NCI-H2171 (cell line): ENCODE measurements around the gene CCDC171.
"Not testable (repeated sequence)": the region's sequence is repeated elsewhere in the genome, so short reads cannot be mapped to it uniquely, and the experiment has no call there.

Source experiments
- DNase-seq: peaks from one replicate; lab custom pipeline; 2025; lab: John Stamatoyannopoulos, UW

CCDC171 gene

DNA sequence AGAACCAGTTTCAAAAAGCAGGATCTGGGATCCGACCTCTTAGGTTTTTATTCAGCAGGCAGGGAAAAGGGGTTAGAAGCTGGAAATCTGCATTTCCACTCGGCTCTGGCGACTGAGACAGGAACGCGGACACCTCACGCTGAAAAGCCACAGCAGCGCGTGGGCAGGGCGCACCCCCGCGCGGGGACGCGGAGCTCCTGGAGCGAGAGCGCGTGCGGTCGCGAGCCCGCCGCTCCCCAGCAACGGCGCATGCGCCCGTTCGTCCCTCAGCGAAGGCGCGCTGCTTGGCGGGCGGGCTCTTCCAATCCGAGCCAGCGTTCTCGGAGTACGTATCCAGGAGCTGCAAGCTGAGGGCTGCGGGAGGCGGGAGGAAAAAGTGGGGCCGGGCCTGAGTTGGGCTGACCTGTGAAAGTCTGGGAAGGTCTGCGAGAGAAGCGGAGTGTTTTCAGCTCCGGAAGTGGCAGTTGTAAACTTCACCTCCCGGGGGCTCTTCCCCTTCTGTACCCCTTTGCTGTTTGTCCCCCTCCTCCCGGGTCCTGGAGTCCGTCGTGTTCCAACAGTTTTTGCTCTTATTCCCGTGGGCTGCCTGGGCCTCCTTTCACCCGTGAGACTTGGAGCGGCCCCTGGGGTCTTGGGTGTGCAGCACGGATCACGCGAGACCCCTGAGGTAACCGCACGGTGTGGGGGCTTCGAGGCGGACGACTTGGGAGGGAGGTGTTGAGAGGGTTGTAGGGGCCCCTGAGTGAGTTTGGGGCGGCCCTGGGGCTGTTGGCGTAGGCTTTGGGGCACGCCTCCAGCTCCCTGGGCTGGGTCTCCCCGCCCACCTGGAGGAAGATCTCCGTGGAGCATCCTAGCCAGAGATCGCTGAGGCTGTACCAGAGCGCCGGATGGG, at the start of gene CCDC171:
Gene CCDC171 (plus strand): TSS at position 408 of the 892 bp plus-strand sequence. CDS start 11,046 bp downstream, outside the sequence.
- peak; percentile 82 for DNase-seq

DNA sequence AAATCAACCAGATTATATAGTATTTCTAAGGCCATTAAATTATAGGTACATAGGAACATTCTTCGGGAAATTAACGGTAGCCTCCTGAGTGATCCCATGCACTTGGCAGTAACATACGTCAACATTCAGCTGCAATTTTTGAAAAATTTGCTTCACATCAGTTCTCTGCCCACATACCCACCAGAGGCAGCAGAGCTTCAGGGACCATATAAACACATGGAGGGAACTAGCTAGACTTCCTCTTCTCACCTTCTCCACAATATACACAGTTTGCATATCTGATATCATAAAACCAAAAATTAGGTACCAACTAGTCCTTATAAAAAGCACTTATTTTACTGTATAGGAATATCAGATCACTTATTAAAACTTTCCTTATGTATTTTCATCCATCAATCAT, 46.9 kb upstream of the CCDC171 start:
- no peak for DNase-seq

DNA sequence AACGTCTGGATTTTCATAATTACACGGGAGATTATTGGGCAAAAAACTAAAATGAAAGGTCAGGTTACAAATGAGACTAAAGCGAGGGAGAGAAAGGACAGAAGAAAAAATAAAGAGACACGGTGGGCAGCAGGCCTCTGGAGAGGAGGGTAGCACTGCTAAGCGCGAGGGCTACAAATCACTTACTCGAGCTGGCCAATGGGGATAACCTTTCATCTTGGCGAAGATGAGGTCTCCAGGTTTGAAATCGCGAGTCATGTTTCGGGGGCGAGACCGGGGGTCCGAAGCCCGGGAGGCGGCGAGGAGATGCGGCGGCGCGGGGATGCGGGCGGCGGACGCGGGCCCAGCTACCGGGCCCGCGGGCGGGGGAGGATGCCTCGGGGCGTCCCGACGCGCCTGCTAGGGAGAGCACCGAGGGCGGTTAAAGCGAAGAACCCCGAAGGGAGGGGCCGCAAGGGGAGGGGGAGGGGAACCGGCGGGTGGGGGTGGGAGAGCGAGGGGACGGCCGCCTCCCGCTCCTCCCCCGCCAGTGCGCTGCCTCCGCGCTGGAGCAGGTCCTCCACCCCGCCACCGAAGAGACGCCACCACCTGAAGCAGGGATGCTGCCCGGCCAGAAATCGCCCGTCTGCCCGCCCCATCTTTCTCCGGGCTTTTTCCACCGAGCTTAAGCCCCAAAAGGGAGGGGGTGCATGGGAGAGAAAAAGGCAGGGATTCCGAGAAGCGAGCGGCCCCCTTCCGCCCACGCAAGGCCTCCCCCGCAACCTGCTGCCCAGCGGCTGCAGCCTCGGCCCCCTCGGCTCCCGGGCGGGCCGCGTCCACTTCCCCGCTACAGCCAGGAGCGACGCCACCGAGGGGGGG, 42.7 kb upstream of the CCDC171 start:
- peak; percentile 8 for DNase-seq

DNA sequence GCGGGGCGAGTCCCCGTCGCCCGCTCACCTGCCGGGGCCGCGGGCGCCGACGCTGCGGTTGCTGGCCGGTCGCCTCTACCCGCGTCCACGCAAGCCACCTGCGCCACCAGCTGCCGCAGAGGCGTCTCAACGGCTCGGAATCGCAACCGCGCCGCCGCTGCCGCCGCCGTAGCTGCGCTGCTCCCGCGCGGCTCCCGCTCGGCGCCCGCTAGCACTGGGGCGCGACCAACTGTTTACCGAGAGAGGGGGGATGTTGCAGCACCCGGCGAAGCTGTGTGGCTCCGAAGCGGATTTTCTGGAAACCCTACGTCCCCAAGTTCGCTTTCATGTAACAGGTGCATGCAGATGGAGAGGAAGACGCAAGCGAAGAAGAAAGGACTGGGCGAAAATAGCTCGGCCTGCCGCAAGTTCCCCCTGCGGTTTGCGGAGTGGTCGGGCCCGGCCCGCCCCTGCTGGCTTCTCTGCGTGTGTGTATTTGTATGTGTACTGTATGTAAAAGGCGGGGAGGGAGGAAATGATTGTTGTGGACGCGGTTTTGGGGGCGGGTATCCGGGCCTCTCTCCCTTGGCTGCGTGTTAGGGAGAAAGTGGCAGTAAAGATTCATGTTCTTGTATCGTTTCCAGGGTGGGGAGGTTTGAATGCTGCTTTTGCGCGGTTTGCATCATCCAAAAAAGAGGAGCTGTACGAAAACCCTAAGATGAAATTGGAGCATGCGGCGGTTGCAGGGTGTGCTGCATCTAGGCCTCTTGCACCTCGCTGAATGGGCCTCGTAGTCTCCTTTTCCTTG, 41.9 kb upstream of the CCDC171 start, which contains the start of gene PSIP1:
Gene PSIP1 (minus strand): TSS at position 182 of the 787 bp plus-strand sequence. CDS start 782 bp downstream, outside the sequence.
- DNase-seq, result peak; percentile 68

DNA sequence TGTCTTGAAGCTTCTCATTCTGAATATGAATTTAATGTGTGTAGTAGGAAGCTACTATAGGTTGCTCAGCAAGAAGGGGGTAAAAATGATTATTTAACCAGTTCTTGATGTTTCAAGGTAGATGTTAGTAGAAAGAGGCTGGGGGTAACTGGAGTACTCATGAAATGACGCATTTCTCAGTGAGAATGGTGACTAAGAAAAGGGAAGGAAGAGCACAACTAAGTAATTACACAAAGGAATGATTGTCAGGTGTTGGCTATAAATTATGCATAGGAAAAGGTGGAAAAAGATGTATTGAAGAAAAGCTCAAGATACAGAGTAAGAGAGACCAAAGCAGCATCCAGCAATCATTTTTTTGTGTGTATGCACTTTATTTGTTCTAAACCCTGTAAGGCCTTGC, 40.6 kb upstream of the CCDC171 start:
- DNase-seq, result no peak

DNA sequence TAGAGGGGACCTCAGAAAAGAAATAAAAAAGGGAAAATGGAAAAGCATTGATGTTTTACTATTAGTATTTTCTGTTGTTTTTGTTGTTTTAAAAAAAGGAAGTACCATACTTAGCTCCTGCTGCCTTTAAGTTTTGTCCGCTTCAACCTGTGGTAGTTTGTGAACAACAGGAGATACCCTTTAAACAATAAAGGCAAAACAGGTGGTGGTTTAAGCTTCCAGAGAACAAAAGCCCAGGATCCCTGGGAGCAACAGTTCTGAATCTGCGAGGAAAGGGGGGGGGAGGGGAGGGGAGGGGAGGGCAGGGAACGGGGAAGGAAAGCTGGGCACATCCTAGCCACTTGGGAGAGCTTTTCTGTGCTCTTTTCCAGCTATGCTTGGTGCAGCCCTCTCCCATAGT, 40.0 kb upstream of the CCDC171 start:
- DNase-seq, result no peak

DNA sequence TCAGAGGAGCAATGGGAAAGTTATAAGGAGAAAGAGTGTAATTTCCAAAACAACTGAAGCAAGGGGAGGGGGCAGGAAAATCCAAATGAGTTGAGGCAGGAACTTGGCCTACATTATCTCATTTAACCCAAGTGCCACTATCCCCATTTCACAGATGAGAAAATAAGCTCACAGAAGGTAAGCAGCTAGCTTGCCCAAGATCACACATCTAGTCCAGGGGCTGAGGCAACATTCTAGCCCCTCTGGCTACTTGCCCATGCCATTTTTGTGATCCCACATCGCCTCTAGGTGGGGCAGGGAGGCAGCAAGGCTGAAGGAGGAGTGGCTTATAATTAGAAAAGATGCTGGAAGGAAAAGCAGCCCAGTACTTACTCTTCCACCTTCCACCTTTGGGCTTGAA, 39.5 kb upstream of the CCDC171 start:
- no peak for DNase-seq

DNA sequence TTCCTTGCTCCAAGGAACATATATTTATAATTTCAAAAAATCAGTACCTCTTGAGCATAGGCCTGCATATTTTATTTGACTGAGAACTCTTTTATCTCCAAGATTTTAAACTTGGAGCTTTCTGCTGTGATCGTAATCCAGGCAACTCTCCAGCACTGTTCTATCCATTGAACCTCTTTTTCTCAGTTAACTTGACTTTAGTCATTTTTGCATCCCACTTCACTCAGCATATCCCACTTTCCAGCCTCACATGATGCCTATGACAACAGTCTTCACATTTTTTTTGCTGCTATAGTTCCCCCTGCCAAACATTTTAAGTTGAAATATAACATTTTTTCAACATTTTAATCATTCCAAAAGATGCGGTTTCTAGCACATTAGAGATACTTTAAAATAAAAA, 33.0 kb upstream of the CCDC171 start:
- DNase-seq, result no peak

DNA sequence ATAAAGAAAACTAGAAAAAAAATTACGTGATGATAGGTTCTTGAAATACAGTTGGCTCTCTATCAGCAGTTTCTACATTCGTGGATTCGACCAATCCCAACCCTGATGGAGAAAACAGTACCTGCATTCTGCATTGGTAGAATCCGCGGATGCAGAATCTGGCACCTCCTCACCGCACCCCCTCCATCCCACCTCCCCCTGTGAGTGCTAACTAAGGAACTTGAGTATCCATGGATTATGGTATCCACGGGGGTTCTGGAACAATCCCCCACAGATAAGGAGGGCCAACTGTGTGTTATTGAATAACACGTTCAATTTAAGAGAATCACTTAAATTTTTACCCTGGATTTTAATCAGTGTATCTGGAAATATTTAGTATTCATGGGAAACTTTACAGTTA, 31.6 kb upstream of the CCDC171 start:
- no peak for DNase-seq

DNA sequence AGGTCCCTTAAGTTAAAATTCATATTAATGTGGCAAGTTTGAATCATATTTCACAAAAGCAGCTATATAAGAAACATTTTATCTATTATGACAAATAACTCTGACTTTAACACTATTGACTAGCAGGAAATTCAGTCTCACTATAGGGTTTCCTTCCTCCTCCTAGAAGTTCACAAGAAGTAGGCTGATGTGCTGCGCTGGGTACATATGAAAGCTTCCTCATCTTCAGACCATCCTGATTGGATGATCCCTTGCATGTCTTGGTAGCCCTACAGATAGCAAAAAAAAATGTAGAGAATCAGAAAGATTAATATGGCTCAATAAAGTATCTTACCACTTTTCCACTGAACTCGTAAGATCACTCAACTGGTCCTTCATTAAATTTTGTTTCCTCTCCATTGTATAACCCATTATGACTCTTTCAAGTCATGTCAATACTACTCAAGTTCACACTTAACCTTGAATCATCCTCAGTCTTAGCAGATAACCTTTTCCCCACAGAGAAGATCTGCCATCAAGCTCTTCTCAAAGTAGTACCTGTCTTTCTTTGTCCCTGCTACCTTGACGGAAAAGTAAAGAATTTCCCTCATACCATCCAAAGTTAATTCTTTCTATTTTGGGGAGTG, 30.6 kb upstream of the CCDC171 start:
- no peak for DNase-seq

DNA sequence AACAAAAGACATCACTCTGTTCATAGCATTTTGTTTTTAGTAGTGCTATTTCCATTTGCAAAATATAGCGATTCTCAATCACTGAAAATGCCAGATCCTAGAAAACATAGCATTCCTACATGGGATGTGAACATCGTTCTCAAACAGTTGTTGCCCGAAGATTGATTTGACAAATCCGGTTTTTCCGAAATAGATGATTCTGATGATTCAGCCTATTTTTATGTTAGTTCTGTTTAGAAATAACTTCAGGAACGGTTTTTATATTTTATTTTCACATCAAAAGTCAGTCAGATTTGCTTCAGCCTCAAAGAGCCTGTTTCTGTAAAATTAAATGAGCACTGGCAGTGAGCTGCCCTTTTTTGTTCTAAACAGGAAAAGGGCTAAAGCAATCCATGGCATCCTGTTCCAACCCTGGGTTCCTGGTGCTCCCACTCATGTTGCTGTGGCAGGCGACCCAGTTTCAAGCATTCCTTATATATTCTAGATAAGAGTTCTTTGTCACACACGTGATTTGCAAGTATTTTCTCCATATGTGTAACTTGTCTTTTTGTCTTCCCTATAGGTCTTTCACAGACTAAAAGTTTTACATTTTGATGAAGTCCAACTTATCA, 27.9 kb upstream of the CCDC171 start:
- no peak for DNase-seq

DNA sequence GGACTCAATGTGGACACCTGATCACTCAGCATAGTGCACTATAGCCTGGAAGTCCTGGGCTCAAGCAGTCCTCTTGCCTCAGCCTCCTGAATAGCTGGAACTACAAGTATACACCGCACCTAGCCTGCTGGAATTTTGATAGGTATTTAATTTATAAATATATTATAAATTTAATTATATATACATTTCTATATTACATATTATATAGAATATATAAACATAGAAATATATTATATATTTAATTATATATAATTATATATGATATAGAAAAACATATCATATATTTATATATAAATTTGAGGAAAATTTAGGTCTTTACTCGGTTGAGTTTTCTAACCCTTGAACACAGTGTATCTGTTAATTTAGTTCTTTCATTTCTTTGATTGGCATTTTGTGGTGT, 26.9 kb upstream of the CCDC171 start:
- DNase-seq, result no peak

DNA sequence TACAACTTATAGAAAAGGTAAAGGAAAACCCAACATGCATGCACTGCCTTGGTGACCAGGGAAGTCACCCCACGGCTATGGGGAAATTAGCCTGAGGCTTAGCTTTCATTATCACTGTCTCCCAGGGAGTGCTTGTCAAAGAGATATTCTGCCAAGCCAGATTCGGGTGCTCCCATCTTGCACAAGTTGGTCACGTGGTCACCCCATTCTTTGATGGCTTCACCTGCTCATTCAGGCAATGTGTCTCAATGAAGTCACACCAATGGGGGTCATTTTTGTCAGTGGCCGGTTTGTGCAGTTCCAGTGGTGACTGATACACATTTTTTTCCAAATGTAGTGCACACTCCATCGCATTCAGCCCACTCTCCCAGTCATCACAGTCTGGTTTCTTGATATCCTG, 25.8 kb upstream of the CCDC171 start:
- not testable (repeated sequence) for DNase-seq

DNA sequence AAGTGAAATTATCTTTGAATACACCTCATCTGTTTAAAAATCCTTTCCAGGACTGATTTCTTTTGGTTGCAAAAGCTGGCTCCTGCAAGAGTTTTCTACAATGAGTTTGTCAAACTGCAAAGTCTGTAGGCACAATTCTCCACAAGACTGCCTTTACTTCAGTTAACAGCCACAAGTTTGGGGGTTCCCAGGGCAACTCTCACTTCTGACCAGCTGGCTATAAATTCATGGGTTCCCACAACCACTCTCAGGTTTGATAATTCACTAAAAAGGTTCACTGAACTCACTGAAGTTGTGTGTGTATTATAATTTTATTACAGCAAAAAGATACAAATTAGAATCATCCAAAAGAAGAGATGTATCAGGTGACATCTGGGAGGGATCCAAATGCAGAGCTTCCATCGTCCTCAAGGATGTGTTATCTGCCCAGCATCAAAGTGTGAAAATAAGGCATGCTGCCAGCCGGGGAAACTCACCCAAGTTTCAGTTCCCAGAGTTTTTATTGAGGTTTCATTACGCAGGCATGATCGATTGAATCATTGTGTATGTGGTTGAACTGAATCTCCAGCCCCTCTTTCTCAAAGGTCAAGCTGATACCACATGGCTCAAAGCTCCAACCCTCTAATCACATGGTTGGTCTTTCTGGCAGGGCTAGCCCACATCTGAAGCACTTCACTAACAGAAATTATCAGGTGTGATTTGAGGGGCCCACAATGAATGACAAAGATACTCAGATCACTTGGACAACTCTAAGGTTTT, 23.1 kb upstream of the CCDC171 start:
- no peak for DNase-seq

DNA sequence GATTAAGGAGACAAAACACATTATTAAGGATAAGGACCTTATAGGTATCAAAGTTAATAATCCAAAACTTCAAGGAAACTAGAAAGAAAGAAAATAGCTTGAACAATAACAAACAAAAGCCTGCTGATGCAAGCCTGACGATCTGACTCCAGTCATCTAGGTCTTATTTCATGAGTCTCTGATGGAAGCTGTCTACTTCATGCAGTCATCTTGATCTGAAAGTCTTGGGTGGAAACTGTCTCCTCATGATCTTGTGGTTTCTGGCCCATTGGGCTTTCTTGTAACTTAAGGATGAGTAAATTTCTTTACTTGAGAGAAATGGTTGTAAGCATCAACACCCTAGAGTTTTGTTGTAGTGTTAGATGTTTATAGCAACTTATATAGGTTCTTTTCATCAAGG, 21.5 kb upstream of the CCDC171 start:
- no peak for DNase-seq

DNA sequence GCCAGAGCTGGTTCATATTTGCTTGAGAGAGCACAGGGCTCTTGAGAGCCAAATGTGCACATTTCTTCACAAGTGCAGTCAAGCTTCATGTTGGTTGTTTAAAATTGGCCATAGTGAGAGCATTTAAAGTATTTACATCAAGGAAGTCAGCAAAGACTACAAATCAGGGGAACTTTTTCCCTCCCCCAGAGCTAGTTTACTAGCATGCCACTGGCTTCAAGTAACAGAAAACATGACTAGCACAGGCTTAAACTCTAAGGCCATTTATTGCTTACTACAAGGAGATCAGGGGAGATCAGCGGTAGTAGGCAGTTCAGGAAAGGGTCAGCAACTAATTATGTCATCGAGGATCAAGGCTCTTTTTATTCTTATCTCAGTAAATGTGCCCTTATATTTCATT, 11.0 kb upstream of the CCDC171 start:
- DNase-seq, result peak; percentile 20

DNA sequence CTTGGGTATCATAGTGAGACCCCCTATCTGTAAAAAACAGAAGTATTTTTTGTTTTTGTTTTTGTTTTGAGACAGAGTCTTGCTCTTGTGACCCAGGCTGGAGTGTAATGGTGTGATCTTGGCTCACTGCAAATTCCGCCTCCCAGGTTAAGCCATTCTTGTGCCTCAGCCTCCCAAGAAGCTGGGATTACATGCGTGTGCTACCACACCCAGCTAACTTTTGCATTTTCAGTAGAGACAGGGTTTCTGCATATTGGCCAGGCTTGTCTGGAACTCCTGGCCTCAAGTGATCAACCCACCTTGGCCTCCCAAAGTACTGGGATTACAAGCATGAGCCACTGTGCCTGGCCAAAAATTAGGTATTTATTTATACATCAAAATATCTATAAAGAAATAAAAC, 10.2 kb upstream of the CCDC171 start:
- no peak for DNase-seq

DNA sequence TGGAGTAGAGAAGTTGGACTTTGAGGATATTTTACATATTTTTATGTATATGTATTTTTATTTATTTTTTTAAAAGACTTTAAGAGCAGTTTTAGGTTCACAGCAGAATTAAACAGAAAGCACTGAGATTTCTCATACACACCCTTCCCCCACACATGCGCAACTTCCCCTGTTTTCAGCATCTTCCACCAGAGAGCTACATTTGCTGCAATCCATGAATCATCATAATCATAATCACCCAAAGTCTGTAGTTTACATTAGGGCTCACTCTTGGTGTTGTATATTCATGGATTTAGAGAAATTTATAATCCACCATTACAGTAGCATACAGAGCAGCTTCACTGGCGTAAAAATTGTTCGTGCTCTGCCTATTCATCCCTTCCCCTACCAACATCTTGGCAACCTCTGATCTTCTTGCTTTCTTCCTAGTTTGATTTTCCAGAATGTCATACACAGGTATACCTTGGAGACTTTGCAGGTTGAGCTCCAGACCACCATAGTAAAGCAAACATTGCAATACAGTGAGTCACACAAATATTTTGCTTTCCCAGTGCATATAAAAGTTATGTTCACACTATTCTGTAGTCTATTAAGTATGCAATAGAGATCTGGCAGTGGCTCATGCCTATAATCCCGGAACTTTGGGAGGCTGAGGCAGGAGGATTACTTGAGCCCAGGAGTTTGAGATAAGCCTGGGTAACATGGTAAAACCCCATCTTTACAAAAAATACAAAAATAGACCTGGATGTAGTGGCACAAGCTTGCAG, 9.6 kb upstream of the CCDC171 start:
- DNase-seq, result no peak

DNA sequence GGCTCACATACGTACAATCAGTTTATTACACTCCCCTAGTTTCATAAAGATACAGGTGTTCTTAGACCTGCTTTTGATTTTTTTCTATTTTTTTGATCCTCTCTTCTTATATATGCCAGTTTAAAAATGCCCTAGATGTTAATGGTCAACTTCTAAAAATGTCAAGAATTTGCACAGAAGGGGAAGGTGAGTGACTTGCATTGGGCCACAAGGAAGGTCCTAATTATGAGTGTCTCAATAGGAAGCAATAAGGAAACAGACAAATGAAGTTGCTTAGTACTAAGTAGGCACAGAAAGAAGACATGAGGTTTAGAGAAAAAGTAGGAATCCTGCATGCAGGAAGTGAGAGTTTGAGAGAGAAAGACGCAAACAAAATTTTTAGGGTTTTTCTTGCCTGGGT, 3.2 kb upstream of the CCDC171 start:
- no peak for DNase-seq

DNA sequence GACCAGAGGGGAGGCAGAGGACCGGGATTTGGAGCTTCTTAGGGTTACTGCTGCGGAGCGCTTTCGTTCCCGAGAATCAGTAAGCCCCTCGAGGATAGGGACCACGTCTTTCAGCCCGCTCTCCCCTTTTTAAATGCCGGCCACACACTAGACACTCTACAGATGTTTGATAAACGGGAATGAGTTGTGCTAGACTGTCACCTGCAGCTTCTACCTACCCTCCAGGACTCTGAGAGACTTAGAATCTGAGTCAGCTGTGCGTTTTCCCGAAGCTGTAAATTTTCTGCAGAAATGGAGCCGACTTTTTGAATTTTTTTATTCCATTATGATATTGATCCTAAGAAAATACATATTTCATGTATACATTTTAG, 670 bp downstream of the CCDC171 start:
- no peak for DNase-seq
